Keratinocyte (primary cell): ENCODE results near the gene ROPN1. TPM values are rescaled to one million over a fixed set of nuclear protein-coding genes. Genes with fewer than 3 reads are reported as not detected.

ENCODE experiments used
- DNase-seq: peaks from one replicate; pipeline ENCODE4 v3.0.0-alpha.2; 2011; ENCODE audit warnings: low read depth, missing footprints, low spot score
- FAIRE-seq: peaks from 2 replicates; lab custom pipeline; 2011; peaks lifted over from hg19 to GRCh38; lab: Jason Lieb, UNC
- H2AFZ ChIP-seq: 2 replicates; pipeline ENCODE4 v1.6.0; 2012; ENCODE audit warnings: low read length, control low read depth, inconsistent platforms; ENCODE audit not compliant: control insufficient read depth
- H3K27ac ChIP-seq: 2 replicates; pipeline ENCODE4 v1.5.1; 2011; ENCODE audit warnings: low read length; ENCODE audit not compliant: control insufficient read depth, insufficient read depth
- H3K27me3 ChIP-seq: 3 replicates; pipeline ENCODE4 v1.6.0; 2011; ENCODE audit warnings: low read length; ENCODE audit not compliant: control insufficient read depth, insufficient read depth; ENCODE audit errors: extremely low read depth
- H3K36me3 ChIP-seq, 2 experiments: 2 replicates in 1 of 2; 3 replicates in 1 of 2; pipeline ENCODE4 v1.5.1; 2011; ENCODE audit warnings: low read length in 2 of 2, mild to moderate bottlenecking in 1 of 2; ENCODE audit not compliant: control insufficient read depth in 2 of 2, insufficient read depth in 2 of 2; ENCODE audit errors: extremely low read depth in 1 of 2
- H3K4me1 ChIP-seq: 3 replicates; pipeline ENCODE4 v1.5.1; 2011; ENCODE audit warnings: low read length; ENCODE audit not compliant: control insufficient read depth, insufficient read depth; ENCODE audit errors: extremely low read depth
- H3K4me2 ChIP-seq: 3 replicates; pipeline ENCODE4 v1.6.0; 2011; ENCODE audit warnings: low read depth, low read length; ENCODE audit not compliant: control insufficient read depth, insufficient read depth; ENCODE audit errors: extremely low read depth
- H3K4me3 ChIP-seq, 3 experiments: fragments of 200-600 bp in 1 of 3; sonication (generic) in 1 of 3; 2 replicates in 2 of 3; 3 replicates in 1 of 3; pipeline ENCODE4 v1.5.1; 2011 to 2016; ENCODE audit warnings: low read length in 3 of 3, mild to moderate bottlenecking in 3 of 3, control low read depth in 2 of 3, inconsistent platforms in 1 of 3, low read depth in 1 of 3, mixed read lengths in 1 of 3, mixed run types in 1 of 3, moderate library complexity in 1 of 3; ENCODE audit not compliant: control insufficient read depth in 2 of 3, insufficient read depth in 2 of 3; ENCODE audit errors: extremely low read depth in 1 of 3
- H3K79me2 ChIP-seq: 2 replicates; pipeline ENCODE4 v1.6.0; 2012; ENCODE audit warnings: low read length; ENCODE audit not compliant: control insufficient read depth, insufficient read depth
- H3K9ac ChIP-seq: 3 replicates; pipeline ENCODE4 v1.6.0; 2011; ENCODE audit warnings: low read length; ENCODE audit not compliant: control insufficient read depth, insufficient read depth; ENCODE audit errors: extremely low read depth
- H3K9me1 ChIP-seq: 3 replicates; pipeline ENCODE4 v1.6.0; 2011; ENCODE audit warnings: low read length; ENCODE audit not compliant: control insufficient read depth, insufficient read depth; ENCODE audit errors: extremely low read depth
- H3K9me3 ChIP-seq: 2 replicates; pipeline ENCODE4 v1.5.1; 2012; ENCODE audit warnings: low read depth, low read length; ENCODE audit not compliant: control insufficient read depth
- H4K20me1 ChIP-seq: 3 replicates; pipeline ENCODE4 v1.6.0; 2011; ENCODE audit warnings: low read length; ENCODE audit not compliant: control insufficient read depth, insufficient read depth; ENCODE audit errors: extremely low read depth
- EZH2 ChIP-seq: IDR thresholded peaks from one replicate; pipeline ENCODE4 v1.6.1; 2012; ENCODE audit warnings: inconsistent platforms, mild to moderate bottlenecking, low read length, moderate library complexity
- dilution Hi-C: fragments of 300-500 bp; cut with MboI; formaldehyde crosslinking; loops from one replicate; pipeline ENCODE4 v1.7.0; 2020; ENCODE audit warnings: low sequenced_read_pairs; ENCODE audit not compliant: extremely low pct_ligation_motif_present
- polyA plus RNA-seq, 5 experiments: library from polyadenylated mRNA; depleted of rRNA in 3 of 5; stranded (reverse) in 3 of 5; stranded (forward) in 1 of 5; unstranded in 1 of 5; fragments of >200 nt; gene quantifications; 1 replicate in 1 of 5; 2 replicates in 3 of 5; 3 replicates in 1 of 5; pipeline versions ENCODE4 v1.2.1 to v1.2.3, GENCODE V29; 2011 to 2012; ENCODE audit warnings: missing spikeins in 2 of 5, low read depth in 1 of 5, low replicate concordance in 1 of 5
- TF ChIP-seq, protein P1 (sequence below), 3 experiments: IDR thresholded peaks in 1 of 3; conservative IDR thresholded peaks in 1 of 3; optimal IDR thresholded peaks in 1 of 3; 2 replicates in 2 of 3; 3 replicates in 1 of 3; pipeline versions ENCODE3 to v1.5.1; 2011; ENCODE audit warnings: low read length in 3 of 3, mild to moderate bottlenecking in 3 of 3, moderate library complexity in 2 of 3, control low read depth in 1 of 3, inconsistent platforms in 1 of 3; ENCODE audit not compliant: insufficient read depth in 2 of 3; ENCODE audit errors: extremely low read depth in 1 of 3

ROPN1 gene
- polyA plus RNA-seq, 1 donor (not counting 4 experiments of a cell fraction or from before 2014, with no cell fraction given) = 0.62 TPM

DNA sequence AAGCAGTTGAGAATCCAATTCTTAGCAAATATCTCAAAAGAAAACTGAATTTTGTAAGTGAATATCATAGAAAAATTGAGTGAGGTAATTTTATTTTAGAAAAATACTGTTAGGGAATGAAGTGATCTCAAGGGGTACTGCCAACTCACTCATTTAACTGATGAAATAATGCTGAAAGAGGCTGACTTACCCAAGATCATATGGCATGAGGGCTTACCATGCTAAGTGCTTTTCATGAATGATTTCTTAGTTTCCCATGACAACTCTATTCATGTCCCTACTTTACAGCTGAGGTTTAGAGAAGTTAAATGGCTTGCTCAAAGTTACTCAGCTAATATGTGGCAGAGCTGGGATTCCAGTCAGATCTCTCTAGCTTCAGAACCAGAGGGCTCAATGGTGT lies 61.5 kb downstream of the ROPN1 start:
- no peak for TF ChIP-seq EZH2
- TF ChIP-seq, protein P1, sequence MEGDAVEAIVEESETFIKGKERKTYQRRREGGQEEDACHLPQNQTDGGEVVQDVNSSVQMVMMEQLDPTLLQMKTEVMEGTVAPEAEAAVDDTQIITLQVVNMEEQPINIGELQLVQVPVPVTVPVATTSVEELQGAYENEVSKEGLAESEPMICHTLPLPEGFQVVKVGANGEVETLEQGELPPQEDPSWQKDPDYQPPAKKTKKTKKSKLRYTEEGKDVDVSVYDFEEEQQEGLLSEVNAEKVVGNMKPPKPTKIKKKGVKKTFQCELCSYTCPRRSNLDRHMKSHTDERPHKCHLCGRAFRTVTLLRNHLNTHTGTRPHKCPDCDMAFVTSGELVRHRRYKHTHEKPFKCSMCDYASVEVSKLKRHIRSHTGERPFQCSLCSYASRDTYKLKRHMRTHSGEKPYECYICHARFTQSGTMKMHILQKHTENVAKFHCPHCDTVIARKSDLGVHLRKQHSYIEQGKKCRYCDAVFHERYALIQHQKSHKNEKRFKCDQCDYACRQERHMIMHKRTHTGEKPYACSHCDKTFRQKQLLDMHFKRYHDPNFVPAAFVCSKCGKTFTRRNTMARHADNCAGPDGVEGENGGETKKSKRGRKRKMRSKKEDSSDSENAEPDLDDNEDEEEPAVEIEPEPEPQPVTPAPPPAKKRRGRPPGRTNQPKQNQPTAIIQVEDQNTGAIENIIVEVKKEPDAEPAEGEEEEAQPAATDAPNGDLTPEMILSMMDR (optimal IDR thresholded peaks at IDR 0.05 in 1 of 3, IDR thresholded peaks at IDR 0.05 in 1 of 3, conservative IDR thresholded peaks at IDR 0.05 in 1 of 3; ENCODE audit: extremely low read depth in 1 of 3, insufficient read depth in 2 of 3, low read length in 3 of 3) = no peak
- Histone ChIP-seq H3K36me3 (peaks cover 0 to 4% of the 10 kb centered on the region in 2 experiments), H3K4me2 (no peak overlapping the region), H3K9me3 (no peaks in the 10 kb centered on the region), H3K9ac (no peak overlapping the region), H4K20me1 (no peaks in the 10 kb centered on the region), H3K79me2 (no peaks in the 10 kb centered on the region), H3K27me3 (no peaks in the 10 kb centered on the region), H3K27ac (no peak overlapping the region), H3K4me3 (no peak overlapping the region), H3K9me1 (no peaks in the 10 kb centered on the region), H2AFZ (no peak overlapping the region), H3K4me1 (no peaks in the 10 kb centered on the region)
- dilution Hi-C loops = no loop called here
- no peak for FAIRE-seq
- DNase-seq = no peak

- TF ChIP-seq, protein P1 (optimal IDR thresholded peaks at IDR 0.05 in 1 of 3, IDR thresholded peaks at IDR 0.05 in 1 of 3, conservative IDR thresholded peaks at IDR 0.05 in 1 of 3; ENCODE audit: extremely low read depth in 1 of 3, insufficient read depth in 2 of 3, low read length in 3 of 3) = no peak
- no peak for TF ChIP-seq EZH2
- H3K4me1 ChIP-seq = no peaks in the 10 kb centered on the region
- H3K9me1 ChIP-seq = no peaks in the 10 kb centered on the region
- H3K9ac ChIP-seq = no peak overlapping the region
- DNase-seq (no peak), FAIRE-seq (no peak)
- no peaks in the 10 kb centered on the region for H4K20me1 ChIP-seq
- no peaks in the 10 kb centered on the region for H3K9me3 ChIP-seq
- no peak overlapping the region for H3K4me2 ChIP-seq
- no peak overlapping the region for H3K27ac ChIP-seq
- no peak overlapping the region for H3K4me3 ChIP-seq
- no peaks in the 10 kb centered on the region for H3K79me2 ChIP-seq
- H3K27me3 ChIP-seq = no peaks in the 10 kb centered on the region
- dilution Hi-C loops = no loop called here
- peaks cover 0 to 4% of the 10 kb centered on the region in 2 experiments for H3K36me3 ChIP-seq
- no peak overlapping the region for H2AFZ ChIP-seq
Observed at GRCh38 chr3:123929325-123929724, 62.6 kb downstream of the ROPN1 start.
